ENCODE measurements around the gene ISM1. TPM values are rescaled to one million over a fixed set of nuclear protein-coding genes. Genes with fewer than 3 reads are reported as not detected.
A peak's percentile ranks its signal among the peaks of the same experiment; 100 is the strongest.

The ISM1 gene
- total RNA-seq, 1 experiment from 2014 or later = not detected

DNA sequence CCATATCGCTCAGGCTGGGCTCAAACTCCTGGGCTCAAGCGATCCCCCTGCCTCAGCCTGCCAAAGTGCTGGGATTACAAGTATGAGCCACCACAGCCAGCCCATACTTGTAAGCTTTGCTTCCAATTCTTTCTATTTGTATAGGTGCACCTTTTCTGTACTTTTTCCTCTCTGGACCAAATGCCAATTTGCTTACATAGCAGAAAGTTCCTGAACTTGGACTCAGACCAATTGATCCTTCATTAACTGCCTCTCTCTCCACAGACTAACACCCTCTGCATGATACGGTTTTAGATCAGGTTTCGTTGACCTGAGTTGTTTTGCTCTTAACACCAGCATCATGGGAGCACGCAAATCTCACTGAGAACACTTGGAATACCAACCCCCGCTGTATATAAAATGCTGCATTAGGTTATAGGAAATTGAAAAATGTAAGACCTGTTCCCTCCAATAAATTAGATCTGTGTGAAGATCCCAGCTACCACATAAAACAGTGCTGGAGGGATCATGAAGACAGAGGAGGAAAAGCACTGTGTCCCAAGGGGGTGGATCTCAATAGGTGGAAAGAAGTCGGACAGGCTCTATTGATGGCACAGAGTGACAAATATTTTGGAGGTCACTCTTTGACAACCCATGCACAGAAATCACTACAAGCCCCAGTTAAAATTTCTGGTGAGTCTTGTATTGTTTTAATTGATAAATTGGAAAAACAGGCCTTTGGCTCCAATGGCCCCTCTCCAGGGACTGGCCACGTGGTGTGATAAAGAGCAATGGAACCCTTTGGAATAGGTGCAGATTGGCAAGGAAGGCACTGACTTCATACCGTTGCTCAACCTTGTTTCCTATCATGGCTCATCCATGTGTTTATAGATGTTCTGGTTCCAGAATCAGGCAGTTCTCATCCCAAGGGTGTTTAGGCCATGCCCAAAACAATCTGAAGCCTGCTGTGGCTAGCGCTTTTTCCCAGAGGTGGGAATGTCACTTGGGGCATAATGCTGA is 51.2 kb downstream of the ISM1 start:
- DNase-seq (ENCODE audit: low spot score) = no peak

DNA sequence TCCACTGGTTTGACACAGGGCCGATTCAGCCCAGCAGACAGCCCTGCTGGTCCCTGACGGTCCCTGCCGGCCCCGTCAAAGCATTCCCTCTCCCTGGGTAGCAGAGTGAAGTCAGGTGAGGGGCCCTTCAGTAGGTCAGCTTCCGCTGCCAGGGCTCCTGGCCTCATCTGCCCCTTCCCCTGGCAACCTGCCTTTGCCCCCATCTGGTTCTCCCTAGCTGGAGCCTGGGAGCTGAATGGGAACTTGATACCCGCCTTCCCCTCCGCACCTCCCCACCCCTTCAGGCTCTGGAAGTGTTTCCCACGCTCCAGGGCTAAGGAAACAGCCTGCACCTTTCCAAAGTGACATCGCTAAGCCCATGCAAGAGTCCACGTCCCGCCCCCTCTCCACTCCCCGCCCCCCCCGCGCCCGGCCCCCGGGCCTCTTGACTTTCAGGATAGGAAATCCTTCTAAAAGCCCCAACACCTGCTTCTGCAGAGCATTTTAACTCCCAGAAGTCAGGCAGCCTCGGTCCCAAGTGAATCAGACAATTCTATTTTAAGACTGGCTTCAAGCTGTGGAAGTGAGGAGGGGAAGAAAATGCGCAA is 53.3 kb downstream of the ISM1 start:
- DNase-seq (ENCODE audit: low spot score) = no peak
- in situ Hi-C loops (cut with HindIII; ENCODE audit: low sequenced_read_pairs) = no loop called here

More for the DNA sequence above, 51.2 kb downstream of the ISM1 start:
- in situ Hi-C loops (cut with HindIII; ENCODE audit: low sequenced_read_pairs) = no loop called here

DNA sequence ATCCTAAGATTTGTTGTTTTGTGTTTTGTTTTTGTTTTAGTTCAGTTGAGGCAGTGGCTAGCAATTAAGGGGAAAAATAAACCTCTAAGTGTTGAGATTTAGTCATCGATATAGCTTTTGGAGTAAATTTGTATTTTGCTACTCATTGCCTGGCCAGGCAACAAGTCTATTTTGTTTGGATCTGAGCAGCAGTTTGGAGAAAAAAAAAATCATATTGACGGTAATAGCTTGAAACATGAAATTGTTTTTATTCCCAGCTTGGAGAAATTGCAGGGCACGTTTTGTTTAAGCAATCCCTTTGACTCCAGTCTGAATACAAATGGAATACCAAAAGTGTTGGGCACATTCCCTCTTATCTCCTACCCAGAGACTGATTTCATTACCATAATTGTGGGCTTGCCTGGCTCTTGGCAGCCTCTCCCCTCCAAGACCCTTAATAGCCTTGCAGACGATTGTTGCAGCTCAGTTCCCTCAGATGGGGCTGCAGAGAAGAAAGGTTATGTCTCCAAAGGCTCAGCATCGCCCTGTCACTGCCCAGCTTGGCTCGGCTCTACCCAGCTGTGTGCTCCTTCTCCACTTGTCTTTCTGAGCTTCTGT is 56.0 kb downstream of the ISM1 start:
- no peak for DNase-seq (ENCODE audit: low spot score)
- in situ Hi-C loops (cut with HindIII; ENCODE audit: low sequenced_read_pairs) = no loop called here

DNA sequence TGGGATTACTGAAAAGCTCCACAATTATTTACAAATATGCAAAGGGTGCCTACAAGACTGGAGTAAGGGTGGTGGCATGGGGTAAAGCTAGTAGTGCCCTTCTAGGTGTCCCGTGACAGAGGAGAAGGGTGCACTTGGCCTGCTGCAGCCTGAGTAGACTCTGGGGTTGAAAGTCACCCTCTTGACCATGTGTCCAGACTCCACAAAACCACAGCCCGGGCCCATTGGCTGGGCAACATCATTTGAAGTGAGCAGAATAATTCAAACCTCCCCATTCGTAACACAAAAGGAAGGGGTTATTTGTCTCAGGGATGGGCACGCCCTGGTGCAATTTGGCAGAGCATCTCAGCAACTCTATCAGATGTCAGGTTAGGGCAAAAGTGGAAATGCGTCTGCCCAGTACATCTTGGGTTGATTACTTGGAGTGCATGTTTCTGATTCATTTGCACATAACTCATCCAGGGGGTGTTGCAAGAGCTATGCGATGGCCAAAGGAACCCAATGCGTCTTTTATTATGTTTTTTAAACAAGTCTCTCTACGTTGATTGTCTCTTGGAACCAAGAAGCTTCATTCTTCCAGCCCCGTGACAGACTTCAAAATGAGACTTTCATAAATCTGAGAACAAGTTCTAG is 56.7 kb downstream of the ISM1 start:
- DNase-seq (ENCODE audit: low spot score) = no peak
- in situ Hi-C loops (cut with HindIII; ENCODE audit: low sequenced_read_pairs) = no loop called here

DNA sequence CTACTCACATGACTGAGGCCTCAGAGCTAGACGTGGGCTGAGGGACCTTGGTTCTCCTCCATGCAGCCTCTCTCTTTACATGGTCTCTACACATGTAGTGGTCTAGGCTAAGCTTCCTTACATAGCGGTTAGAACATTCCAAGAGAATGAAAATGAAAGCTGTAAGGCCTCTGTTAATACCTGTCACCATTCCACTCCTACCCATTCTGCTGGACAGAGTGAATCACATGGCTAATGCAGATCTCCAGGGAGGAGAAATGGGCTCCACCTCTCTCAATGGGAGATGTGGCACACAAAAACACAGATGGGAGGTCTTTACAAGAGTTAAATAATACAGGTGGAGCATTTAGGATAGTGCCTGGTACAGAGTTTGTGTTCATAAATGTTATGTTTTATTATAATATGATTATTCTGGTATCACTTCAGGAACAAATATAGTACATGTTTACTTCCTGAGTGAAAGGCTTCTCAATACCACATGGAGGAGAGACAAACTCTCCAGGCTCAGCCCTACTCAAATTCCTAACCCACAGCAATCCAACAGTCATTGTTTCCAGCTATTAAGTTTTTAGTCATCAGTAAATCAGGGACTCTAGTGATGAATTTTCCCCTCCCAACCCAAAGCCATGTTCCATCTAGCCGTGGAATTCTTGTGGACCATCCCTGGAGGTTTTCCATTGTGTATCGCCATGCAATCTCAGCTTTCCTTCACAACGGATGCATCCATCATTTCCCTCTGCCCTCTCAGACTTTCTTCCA is 57.9 kb downstream of the ISM1 start:
- no peak for DNase-seq (ENCODE audit: low spot score)
- in situ Hi-C loops (cut with HindIII; ENCODE audit: low sequenced_read_pairs) = no loop called here

DNA sequence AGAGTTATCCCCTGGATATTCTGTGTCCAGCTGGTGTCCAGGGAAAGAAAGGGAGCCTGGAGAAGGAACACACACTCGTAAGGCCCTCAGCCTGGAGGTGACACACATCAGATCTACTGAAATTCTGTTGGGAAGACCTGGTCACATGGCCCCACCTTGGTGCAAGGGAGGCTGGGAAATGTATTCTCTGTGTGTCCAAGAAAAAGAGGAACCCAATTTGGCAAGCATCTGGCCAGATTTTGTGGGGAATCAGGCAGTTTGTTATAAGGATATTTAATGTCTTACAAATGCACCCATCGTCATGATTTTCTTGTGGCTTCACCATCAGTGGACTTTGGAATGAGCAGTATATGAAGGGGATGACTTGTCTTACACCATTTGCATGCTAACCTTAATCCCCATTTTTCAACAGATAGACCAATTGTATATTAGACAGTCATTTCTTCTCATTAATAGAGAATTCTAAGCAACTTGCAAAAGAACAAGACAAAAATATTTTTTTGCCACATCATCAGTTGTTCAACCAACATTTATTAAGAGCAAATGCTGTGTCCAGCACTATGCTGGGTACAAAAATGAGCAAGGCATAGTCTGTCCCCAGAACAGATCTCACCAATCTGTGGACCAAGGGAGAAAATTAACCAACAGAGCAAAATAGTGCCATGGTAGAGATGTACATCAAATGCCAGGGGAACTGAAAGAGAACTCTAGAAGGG is 59.7 kb downstream of the ISM1 start:
- in situ Hi-C loops (cut with HindIII; ENCODE audit: low sequenced_read_pairs) = no loop called here
- no peak for DNase-seq (ENCODE audit: low spot score)

DNA sequence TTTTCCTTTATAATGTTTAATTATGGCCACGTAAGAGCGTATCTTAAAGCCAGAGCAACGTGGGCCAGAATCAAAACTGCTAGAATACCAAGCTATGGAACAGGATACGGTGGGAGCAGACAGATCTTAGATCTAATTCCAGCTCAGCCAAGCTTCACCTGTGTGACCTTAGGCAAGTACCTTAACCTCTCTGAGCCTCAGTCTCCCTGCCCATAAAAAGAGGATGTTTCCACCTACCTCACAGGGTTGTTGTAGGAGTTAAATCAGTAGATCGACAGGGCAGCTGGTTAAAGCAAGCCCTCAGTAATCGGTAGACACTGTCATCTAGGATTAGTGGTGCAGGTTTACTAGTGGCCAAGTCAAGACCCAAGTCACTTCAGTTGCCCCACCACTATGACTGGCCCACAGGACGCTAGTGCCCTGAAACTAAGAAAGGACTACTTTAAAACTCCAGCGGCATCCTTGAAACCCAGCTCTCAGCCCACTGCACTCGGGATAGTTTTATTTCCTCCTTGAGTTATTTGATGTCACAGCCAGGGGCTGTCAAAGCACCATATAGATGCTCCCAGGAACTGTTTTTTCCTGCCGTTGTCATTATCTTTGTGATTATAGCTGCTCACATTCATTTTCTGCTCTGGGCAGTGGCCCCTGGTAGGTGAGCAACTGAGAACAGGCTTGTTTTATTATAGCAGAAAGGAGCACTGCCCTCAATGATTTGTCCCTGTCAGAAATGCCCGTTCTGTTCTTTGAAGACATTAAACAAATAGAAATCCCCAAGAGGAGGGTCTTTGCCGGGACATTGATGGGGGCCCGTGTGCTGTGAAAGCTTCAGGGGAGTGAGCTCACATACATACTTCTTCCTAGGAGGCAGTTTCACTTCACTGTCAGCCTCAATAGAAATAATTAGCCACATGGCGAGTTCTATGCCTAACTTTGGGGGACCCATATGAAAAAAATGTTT is 63.1 kb downstream of the ISM1 start:
- in situ Hi-C loops (cut with HindIII; ENCODE audit: low sequenced_read_pairs) = no loop called here
- DNase-seq (ENCODE audit: low spot score) = no peak

DNA sequence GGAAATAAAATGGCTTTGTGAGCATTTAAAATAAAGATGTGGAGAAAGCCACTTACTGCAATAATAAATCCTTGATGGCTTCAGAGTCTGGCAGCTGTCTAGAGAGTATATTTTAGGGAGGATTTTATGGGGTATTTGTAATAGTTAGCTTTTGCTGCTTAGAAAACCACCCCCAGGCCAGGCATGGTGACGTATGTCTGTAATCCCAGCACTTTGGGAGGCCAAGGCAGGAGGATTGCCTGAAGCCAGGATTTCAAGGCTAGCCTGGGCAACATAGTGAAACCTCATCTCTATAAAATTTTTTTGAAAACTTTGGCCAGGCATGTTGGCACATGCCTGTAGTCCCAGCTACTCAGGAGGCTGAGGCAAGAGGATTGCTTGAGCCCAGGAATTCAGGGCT is 63.8 kb downstream of the ISM1 start:
- in situ Hi-C loops (cut with HindIII; ENCODE audit: low sequenced_read_pairs) = no loop called here
- DNase-seq (ENCODE audit: low spot score) = no peak

DNA sequence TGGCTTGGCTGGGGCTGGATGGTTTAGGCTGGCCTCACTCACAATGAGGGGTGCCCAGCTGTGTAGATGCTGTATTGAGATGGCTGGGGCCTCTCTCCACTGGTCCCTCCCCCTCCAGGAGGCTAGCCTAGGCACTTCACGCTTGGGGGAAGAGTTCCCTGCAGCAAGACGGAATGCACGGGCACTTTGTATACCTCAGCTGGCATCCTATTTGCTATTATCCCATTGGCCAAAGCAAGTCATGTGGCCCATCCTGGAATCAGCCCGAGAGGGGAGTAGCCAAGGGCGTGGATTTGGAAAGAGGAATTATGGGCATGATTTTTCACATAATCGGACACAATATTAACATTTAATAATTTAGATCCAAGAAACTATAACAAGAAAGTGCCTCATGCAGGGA is 64.3 kb downstream of the ISM1 start:
- no peak for DNase-seq (ENCODE audit: low spot score)
- in situ Hi-C loops (cut with HindIII; ENCODE audit: low sequenced_read_pairs) = no loop called here

DNA sequence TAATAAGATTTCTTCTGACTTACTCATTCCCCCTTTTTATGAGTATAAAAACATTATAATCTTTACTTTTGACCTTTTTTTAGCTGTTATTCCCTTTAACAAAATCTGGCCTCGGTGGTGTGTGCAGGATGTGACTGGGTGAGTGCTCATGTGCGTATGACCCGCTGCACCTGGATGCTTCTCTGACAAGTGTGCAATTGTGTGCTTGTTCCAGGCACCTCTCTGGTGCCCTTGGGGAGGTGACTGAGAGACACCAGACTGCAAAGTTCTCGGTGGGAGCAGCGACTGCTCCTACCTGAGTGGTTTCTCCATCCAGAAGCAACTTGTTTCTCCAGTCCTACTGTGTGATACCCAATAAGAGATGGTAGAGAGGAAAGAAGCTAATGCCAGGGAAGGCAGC is 65.0 kb downstream of the ISM1 start:
- no peak for DNase-seq (ENCODE audit: low spot score)
- in situ Hi-C loops (cut with HindIII; ENCODE audit: low sequenced_read_pairs) = no loop called here

DNA sequence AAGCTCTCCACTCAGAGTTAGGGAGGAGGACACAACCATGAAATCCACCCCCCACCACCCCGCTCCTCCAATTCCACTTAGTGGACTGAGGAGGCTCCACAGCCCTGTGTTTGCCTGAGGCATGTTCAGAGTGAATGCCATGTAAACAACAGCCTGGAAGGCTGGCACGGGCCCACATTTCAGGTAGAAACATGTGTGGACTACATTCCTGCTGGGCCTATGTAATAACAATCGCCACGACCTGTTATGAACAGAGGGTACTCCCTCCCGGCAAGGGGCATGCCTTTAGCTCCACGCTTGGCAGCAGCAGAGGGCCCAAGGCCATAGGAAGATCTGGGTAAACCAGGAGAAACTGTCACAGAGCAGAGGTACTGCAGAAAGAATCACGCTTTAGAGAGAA is 65.5 kb downstream of the ISM1 start:
- in situ Hi-C loops (cut with HindIII; ENCODE audit: low sequenced_read_pairs) = no loop called here
- peak; percentile 1 for DNase-seq (ENCODE audit: low spot score)

DNA sequence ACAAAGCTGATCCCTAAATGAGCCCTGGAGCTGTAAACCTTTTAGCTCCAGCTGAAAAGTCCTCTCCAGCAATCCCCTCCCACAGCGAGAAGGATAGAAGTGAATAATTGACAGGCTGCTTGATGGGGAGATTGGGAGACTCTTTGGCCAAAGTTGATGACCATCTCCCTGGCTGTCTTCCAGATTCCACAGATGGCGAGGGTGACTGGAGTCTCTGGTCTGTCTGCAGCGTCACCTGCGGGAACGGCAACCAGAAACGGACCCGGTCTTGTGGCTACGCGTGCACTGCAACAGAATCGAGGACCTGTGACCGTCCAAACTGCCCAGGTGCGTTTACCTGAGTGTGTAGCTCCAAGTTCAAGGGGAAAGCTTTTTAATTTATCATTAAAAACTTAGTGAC is 67.3 kb downstream of the ISM1 start:
- no peak for DNase-seq (ENCODE audit: low spot score)
- in situ Hi-C loops (cut with HindIII; ENCODE audit: low sequenced_read_pairs) = no loop called here

DNA sequence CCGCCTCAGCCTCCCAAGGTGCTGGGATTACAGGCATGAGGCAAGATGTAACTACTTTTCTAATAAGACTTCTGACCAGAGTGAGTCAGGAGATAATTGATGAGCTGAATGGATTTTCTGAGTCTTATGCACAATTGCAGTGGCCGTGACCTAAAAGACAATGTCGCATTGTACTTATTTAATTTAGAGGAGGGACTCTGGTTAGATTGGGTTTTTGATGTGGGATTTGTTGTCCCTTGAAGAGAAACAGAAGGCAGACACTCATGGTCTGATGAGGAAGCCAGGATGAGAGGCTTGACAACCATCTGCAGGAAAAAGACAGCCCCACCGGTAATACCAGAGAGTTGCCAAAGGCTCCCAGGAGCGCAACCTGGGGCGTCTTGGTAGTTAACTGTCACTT is 68.0 kb downstream of the ISM1 start:
- in situ Hi-C loops (cut with HindIII; ENCODE audit: low sequenced_read_pairs) = no loop called here
- DNase-seq (ENCODE audit: low spot score) = no peak

DNA sequence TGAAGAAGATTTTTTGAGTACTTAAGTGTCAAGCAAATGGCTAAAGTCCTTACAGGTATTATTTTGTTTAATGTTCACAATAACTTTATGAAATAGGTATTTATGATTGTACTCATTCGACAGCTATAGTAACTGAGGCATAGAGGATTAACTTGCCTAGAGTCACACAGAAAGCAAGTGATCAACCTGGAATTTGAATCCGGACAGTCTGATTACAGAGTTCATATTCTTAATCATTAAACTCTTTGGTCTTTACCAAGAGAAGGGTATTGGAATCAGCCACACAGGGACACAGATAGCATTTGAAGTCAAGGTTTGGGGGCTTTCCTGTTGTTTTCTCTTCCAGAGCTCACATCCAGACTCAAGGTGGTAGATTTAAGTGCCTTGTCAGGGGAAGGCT is 69.7 kb downstream of the ISM1 start:
- DNase-seq (ENCODE audit: low spot score) = no peak
- in situ Hi-C loops (cut with HindIII; ENCODE audit: low sequenced_read_pairs) = no loop called here

DNA sequence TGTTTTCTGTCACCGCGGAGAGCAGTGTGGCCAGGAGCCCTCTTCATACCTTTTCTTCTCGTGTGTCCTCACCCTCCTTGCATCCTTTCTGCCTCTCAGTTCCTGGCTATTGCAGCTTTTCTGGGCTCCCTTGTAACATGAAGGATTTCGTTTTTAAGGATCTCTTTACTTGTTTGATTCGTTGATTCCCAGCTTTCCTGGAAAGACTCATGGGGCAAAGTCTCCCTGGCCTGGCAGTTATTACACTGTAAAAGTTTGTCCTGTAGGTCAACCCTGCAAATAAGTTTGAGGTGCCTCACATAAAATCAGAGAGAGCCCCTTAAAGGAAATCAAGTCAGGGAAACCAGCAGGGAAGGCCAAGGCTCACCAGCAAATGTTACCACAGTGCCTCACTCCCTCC is 70.1 kb downstream of the ISM1 start:
- in situ Hi-C loops (cut with HindIII; ENCODE audit: low sequenced_read_pairs) = no loop called here
- no peak for DNase-seq (ENCODE audit: low spot score)

DNA sequence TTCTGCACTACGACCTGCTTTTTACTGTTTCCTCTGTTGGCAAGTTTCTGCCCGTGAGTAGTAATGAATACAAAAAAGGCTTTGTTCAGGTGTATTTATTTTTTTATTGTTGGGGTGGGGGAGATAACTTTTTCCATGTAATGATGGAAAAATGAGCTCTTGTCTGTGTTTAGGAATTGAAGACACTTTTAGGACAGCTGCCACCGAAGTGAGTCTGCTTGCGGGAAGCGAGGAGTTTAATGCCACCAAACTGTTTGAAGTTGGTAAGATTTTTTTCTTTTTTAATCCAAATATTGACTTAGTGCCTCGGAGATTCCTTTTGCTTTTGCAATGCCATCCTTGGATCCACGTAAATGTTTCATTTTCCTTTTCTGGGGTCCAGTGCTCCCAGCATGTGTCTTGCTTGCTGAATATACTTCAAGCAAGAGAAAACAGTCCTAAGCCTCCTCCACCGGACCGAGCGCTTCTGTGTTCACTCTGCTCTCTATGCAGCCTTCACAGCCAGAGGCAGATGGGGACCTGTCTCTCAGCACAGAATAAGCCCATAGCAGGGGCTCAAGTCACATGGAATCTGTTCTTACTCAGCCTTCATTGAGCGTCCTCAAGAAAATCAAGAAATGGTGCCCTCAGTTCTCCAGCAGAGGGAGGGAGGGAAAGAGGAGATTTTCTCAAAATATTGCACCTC is 71.3 kb downstream of the ISM1 start:
- in situ Hi-C loops (cut with HindIII; ENCODE audit: low sequenced_read_pairs) = no loop called here
- no peak for DNase-seq (ENCODE audit: low spot score)

DNA sequence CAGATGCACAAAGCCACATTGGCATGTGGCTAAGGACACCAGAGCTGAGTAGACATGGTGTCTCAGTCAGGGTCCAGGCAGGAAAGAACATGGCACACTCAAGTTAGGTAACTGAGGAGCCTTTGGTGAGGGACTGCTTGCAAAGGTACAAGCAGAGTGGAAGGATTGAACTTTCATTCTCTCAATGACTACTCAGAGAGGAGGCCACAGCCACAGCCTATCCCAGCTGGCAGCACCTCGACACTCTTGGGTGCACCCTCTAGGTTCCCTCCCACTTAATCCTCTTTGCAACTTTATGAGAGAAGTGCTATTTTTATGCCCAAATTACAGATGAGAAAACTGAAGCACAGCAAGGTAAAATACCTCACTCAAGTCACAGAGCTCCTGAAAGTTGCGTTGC is 73.4 kb downstream of the ISM1 start:
- DNase-seq (ENCODE audit: low spot score) = no peak
- in situ Hi-C loops (cut with HindIII; ENCODE audit: low sequenced_read_pairs) = no loop called here

All from G401 (cell line).